ENCODE measurements around the gene LRRC3. TPM values are rescaled to one million over a fixed set of nuclear protein-coding genes. Genes with fewer than 3 reads are reported as not detected.

LRRC3 gene
- total RNA-seq, 3 donors from 2014 or later (not counting 1 experiment from before 2014, with no cell fraction given): 0.36 to 0.50 (median 0.38) TPM

DNA sequence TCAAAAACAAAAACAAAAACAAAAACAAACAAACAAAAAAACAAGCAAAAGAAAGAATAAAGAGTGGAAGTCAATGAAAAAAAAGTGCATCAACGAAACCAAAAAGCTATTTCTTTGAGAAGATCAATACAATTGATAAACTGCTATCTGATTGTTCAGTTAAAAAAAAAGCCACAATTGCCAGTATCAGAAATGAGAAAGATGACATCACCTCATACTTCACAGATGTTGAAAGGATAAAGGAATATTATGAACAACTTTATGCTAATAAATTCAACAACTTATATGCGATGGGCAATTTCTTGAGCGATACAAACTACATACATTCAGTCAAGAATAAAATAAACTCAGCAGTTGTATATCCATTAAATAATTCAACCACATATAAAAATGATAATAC, 2.2 kb upstream of the LRRC3 start:
- H3K9me3 Mint-ChIP-seq: peaks cover 0 to 8% of the 10 kb centered on the region in 2 donors
- TF ChIP-seq, protein P1, sequence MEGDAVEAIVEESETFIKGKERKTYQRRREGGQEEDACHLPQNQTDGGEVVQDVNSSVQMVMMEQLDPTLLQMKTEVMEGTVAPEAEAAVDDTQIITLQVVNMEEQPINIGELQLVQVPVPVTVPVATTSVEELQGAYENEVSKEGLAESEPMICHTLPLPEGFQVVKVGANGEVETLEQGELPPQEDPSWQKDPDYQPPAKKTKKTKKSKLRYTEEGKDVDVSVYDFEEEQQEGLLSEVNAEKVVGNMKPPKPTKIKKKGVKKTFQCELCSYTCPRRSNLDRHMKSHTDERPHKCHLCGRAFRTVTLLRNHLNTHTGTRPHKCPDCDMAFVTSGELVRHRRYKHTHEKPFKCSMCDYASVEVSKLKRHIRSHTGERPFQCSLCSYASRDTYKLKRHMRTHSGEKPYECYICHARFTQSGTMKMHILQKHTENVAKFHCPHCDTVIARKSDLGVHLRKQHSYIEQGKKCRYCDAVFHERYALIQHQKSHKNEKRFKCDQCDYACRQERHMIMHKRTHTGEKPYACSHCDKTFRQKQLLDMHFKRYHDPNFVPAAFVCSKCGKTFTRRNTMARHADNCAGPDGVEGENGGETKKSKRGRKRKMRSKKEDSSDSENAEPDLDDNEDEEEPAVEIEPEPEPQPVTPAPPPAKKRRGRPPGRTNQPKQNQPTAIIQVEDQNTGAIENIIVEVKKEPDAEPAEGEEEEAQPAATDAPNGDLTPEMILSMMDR (IDR thresholded peaks at IDR 0.05): no peak
- H3K4me1 Mint-ChIP-seq: peaks cover 0 to 4% of the 10 kb centered on the region in 2 donors
- H3K4me3 Mint-ChIP-seq: peak overlapping the region; percentile 15
- peaks cover 25 to 31% of the 10 kb centered on the region in 2 donors for H3K27me3 Mint-ChIP-seq (ENCODE audit: low read depth in 2 of 2)
- Histone ChIP-seq H3K27me3 (ENCODE audit: control insufficient read depth, insufficient read depth, low read length) (peaks cover 2% of the 10 kb centered on the region), H3K4me3 (ENCODE audit: low read length) (no peak overlapping the region), H3K27ac (ENCODE audit: low read length) (no peak overlapping the region), H3K4me1 (ENCODE audit: control insufficient read depth, insufficient read depth, low read length) (peaks cover 14% of the 10 kb centered on the region), H3K9me3 (ENCODE audit: control insufficient read depth, insufficient read depth, low read length) (peaks cover 3% of the 10 kb centered on the region), H3K36me3 (ENCODE audit: control insufficient read depth, insufficient read depth, low read length) (no peaks in the 10 kb centered on the region)
- ATAC-seq (no peak), DNase-seq (no peak)
- intact Hi-C loops (cut with micrococcal nuclease): no loop called here
- 100% methylated on average over 2 of the region's 3 CpGs for WGBS (ENCODE audit: insufficient coverage)
- H3K36me3 Mint-ChIP-seq: no peaks in the 10 kb centered on the region
- no peak overlapping the region for H3K27ac Mint-ChIP-seq

DNA sequence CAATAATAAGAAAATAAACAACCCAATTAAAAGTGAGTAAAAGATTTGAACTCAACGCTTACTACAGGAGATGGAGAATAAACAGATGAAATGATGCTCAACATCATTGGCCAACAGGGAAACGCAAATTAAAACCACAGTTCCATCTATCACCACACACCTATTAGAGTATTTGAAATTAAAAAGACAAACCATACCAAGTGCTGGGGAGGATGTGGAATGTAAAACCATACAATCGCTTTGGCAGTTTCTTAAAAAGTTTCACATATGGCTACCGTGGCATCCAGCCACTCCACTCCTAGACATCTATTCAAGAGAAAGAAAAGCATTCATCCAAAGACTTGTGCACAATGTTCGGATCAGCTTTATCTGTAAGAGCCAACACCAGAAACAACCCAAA, 1.3 kb upstream of the LRRC3 start:
- H3K27me3 ChIP-seq (ENCODE audit: control insufficient read depth, insufficient read depth, low read length): peaks cover 2% of the 10 kb centered on the region
- ATAC-seq (no peak), DNase-seq (no peak)
- 97% methylated on average over 3 of the region's 5 CpGs for WGBS (ENCODE audit: insufficient coverage)
- no peak overlapping the region for H3K4me3 ChIP-seq (ENCODE audit: low read length)
- H3K4me1 Mint-ChIP-seq: peaks cover 0 to 4% of the 10 kb centered on the region in 2 donors
- peaks cover 0 to 8% of the 10 kb centered on the region in 2 donors for H3K9me3 Mint-ChIP-seq
- H3K27ac ChIP-seq (ENCODE audit: low read length): no peak overlapping the region
- H3K36me3 Mint-ChIP-seq: no peaks in the 10 kb centered on the region
- peak overlapping the region; percentile 76 for H3K4me3 Mint-ChIP-seq
- H3K27me3 Mint-ChIP-seq (ENCODE audit: low read depth in 2 of 2): peaks cover 22 to 28% of the 10 kb centered on the region in 2 donors
- H3K27ac Mint-ChIP-seq: peak overlapping the region in 1 of 2 donors; percentile 73
- no peaks in the 10 kb centered on the region for H3K36me3 ChIP-seq (ENCODE audit: control insufficient read depth, insufficient read depth, low read length)
- peaks cover 14% of the 10 kb centered on the region for H3K4me1 ChIP-seq (ENCODE audit: control insufficient read depth, insufficient read depth, low read length)
- intact Hi-C loops (cut with micrococcal nuclease): no loop called here
- peaks cover 3% of the 10 kb centered on the region for H3K9me3 ChIP-seq (ENCODE audit: control insufficient read depth, insufficient read depth, low read length)
- TF ChIP-seq, protein P1 (IDR thresholded peaks at IDR 0.05): no peak

DNA sequence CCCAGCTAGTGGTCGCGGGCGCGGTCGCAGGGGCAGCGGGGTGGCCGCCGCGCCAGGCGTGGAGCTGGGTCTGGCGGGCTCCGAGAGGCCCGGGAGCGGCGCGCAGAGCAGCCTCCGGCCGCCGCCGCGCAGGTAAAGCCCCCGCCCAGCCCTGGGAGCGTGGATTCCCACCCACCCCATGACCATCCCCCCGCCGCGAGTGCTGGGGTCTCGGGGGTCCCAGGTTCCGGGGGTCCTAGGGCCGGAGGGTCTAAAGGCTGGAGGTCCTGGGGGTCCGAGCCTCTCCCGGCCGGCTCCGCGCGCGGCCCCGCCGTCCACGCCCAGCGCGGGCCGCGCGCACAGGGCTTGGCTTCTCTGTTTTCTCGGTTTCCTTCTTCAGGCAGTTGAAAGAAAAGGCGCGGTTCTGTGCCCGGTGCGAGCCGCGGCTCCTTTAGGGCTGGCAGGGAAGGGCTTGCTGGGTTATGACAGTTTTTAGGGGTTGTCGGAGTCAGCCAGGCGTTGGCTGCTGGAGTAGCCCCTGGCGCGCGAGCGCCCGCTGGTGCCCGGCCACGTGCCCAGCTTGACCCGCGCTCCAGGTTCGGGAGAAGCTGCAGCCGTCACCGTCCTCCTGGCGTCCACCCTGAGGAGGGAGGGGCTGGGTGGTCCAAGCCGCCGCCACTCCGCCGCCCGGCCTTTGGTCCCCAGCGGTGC, 359 bp downstream of the LRRC3 start:
- peak overlapping the region; percentile 85 for H3K4me3 Mint-ChIP-seq
- H3K27ac Mint-ChIP-seq: peak overlapping the region in 1 of 2 donors; percentile 73
- no peaks in the 10 kb centered on the region for H3K36me3 Mint-ChIP-seq
- H3K27me3 Mint-ChIP-seq (ENCODE audit: low read depth in 2 of 2): peaks cover 17 to 19% of the 10 kb centered on the region in 2 donors
- peaks cover 14% of the 10 kb centered on the region for H3K4me1 ChIP-seq (ENCODE audit: control insufficient read depth, insufficient read depth, low read length)
- peak overlapping the region; percentile 47 for H3K4me3 ChIP-seq (ENCODE audit: low read length)
- no peaks in the 10 kb centered on the region for H3K36me3 ChIP-seq (ENCODE audit: control insufficient read depth, insufficient read depth, low read length)
- H3K27ac ChIP-seq (ENCODE audit: low read length): no peak overlapping the region
- H3K9me3 Mint-ChIP-seq: peaks cover 0 to 8% of the 10 kb centered on the region in 2 donors
- TF ChIP-seq, protein P1 (IDR thresholded peaks at IDR 0.05): no peak
- H3K4me1 Mint-ChIP-seq: peaks cover 0 to 2% of the 10 kb centered on the region in 2 donors
- H3K27me3 ChIP-seq (ENCODE audit: control insufficient read depth, insufficient read depth, low read length): no peaks in the 10 kb centered on the region
- ATAC-seq: peak; percentile 28 to 57 (median 34)
- peaks cover 3% of the 10 kb centered on the region for H3K9me3 ChIP-seq (ENCODE audit: control insufficient read depth, insufficient read depth, low read length)
- WGBS (ENCODE audit: insufficient coverage): 3% methylated on average over 72 of the region's 72 CpGs
- DNase-seq: peak in 1 of 2 donors; percentile 57
- intact Hi-C loops (cut with micrococcal nuclease): no loop called here

Data from natural killer cell (primary cell).